Progenitor cell of endocrine pancreas (in vitro differentiated cells): ENCODE results near the gene TARP.

Experiments used
- DNase-seq: peaks from one replicate; pipeline ENCODE4 v3.0.0; 2021; ENCODE audit warnings: low spot score; ENCODE audit not compliant: unreplicated experiment
- H3K27ac Mint-ChIP-seq: 2 replicates; pipeline ENCODE4 v1.8.0; 2021; ENCODE audit warnings: mild to moderate bottlenecking, moderate library complexity, mixed read lengths
- H3K27me3 Mint-ChIP-seq: 2 replicates; pipeline ENCODE4 v1.8.0; 2021; ENCODE audit warnings: mixed read lengths
- H3K36me3 Mint-ChIP-seq: 2 replicates; pipeline ENCODE4 v1.8.0; 2022; ENCODE audit warnings: mixed read lengths; ENCODE audit not compliant: insufficient read depth
- H3K4me1 Mint-ChIP-seq: 2 replicates; pipeline ENCODE4 v1.8.0; 2021; ENCODE audit warnings: low read depth, mixed read lengths
- H3K4me3 Mint-ChIP-seq: 2 replicates; pipeline ENCODE4 v1.8.0; 2021; ENCODE audit warnings: low read depth, mild to moderate bottlenecking, moderate library complexity, mixed read lengths
- H3K9me3 Mint-ChIP-seq: 2 replicates; pipeline ENCODE4 v1.8.0; 2021; ENCODE audit warnings: low read depth, mixed read lengths
- CTCF ChIP-seq: fragments of 200-600 bp; sonication (generic); IDR thresholded peaks from one replicate; pipeline ENCODE4 v1.5.0; 2021; ENCODE audit warnings: antibody characterized with exemption, mild to moderate bottlenecking; ENCODE audit not compliant: unreplicated experiment

TARP gene

GRCh38 chr7:38283107-38283506 is 9.7 kb upstream of the TARP start:
- no peak for TF ChIP-seq CTCF
- no peak overlapping the region for H3K4me3 Mint-ChIP-seq
- DNase-seq, result no peak

GRCh38 chr7:38282081-38282480 is 8.6 kb upstream of the TARP start:
- no peaks in the 10 kb centered on the region for H3K27me3 Mint-ChIP-seq
- peaks cover 1% of the 10 kb centered on the region for H3K4me1 Mint-ChIP-seq
- no peaks in the 10 kb centered on the region for H3K36me3 Mint-ChIP-seq
- TF ChIP-seq CTCF, result no peak
- H3K27ac Mint-ChIP-seq, result no peak overlapping the region
- no peak overlapping the region for H3K4me3 Mint-ChIP-seq
- DNase-seq, result no peak
- H3K9me3 Mint-ChIP-seq, result no peaks in the 10 kb centered on the region

More at GRCh38 chr7:38283107-38283506, 9.7 kb upstream of the TARP start:
- Mint-ChIP-seq H3K27me3 (no peaks in the 10 kb centered on the region), H3K9me3 (no peaks in the 10 kb centered on the region), H3K4me1 (peaks cover 1% of the 10 kb centered on the region), H3K27ac (no peak overlapping the region), H3K36me3 (no peaks in the 10 kb centered on the region)

GRCh38 chr7:38281266-38281665 is 7.8 kb upstream of the TARP start:
- H3K36me3 Mint-ChIP-seq, result no peaks in the 10 kb centered on the region
- H3K9me3 Mint-ChIP-seq, result no peaks in the 10 kb centered on the region
- no peak for TF ChIP-seq CTCF
- no peak for DNase-seq
- no peak overlapping the region for H3K27ac Mint-ChIP-seq
- peaks cover 1% of the 10 kb centered on the region for H3K4me1 Mint-ChIP-seq
- H3K4me3 Mint-ChIP-seq, result no peak overlapping the region
- no peaks in the 10 kb centered on the region for H3K27me3 Mint-ChIP-seq

GRCh38 chr7:38280707-38281106 is 7.3 kb upstream of the TARP start:
- Mint-ChIP-seq H3K9me3 (no peaks in the 10 kb centered on the region), H3K4me3 (no peak overlapping the region), H3K27me3 (no peaks in the 10 kb centered on the region), H3K4me1 (peaks cover 1% of the 10 kb centered on the region), H3K27ac (no peak overlapping the region), H3K36me3 (no peaks in the 10 kb centered on the region)
- no peak for DNase-seq
- TF ChIP-seq CTCF, result no peak

- no peaks in the 10 kb centered on the region for H3K9me3 Mint-ChIP-seq
- TF ChIP-seq CTCF, result no peak
- H3K4me3 Mint-ChIP-seq, result no peak overlapping the region
- no peak for DNase-seq
- H3K27ac Mint-ChIP-seq, result no peak overlapping the region
- H3K4me1 Mint-ChIP-seq, result peaks cover 1% of the 10 kb centered on the region
- no peaks in the 10 kb centered on the region for H3K27me3 Mint-ChIP-seq
- no peaks in the 10 kb centered on the region for H3K36me3 Mint-ChIP-seq
Observed at GRCh38 chr7:38280000-38280399, 6.6 kb upstream of the TARP start.
